ENCODE measurements around the gene FBLN2.

The FBLN2 gene

DNA sequence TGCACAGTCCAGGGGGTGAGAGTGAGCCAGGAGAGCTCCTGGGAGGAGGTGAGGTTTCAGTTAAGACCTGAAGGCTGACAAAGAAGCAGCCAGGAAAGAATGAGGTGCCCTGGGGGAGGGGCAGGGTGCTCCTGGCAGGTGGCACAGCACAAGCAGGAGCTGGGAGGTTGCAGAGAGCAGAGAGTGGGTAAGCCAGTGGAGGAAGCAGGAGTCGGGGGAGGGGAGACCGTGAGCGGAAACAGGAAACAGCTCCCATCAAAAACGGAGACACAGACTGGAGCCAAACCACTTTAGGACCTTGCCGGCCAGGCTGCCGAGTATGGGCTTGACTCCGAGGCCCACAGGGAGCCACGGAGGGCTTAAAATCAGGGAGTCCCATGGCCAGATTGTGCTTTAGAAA, 12.1 kb upstream of the FBLN2 start:
- Histone ChIP-seq H3K9me3 (ENCODE audit: control insufficient read depth, low read depth, low read length) (no peaks in the 10 kb centered on the region), H3K4me1 (ENCODE audit: control insufficient read depth, low read depth, low read length) (no peaks in the 10 kb centered on the region), H3K9ac (ENCODE audit: low read length) (no peak overlapping the region), H3K36me3 (ENCODE audit: control insufficient read depth, low read depth, low read length) (no peaks in the 10 kb centered on the region), H3K4me3 (ENCODE audit: low read length) (no peak overlapping the region), H3K27me3 (ENCODE audit: control insufficient read depth, insufficient read depth, low read length) (no peaks in the 10 kb centered on the region), H3K27ac (ENCODE audit: low read length) (no peak overlapping the region)

DNA sequence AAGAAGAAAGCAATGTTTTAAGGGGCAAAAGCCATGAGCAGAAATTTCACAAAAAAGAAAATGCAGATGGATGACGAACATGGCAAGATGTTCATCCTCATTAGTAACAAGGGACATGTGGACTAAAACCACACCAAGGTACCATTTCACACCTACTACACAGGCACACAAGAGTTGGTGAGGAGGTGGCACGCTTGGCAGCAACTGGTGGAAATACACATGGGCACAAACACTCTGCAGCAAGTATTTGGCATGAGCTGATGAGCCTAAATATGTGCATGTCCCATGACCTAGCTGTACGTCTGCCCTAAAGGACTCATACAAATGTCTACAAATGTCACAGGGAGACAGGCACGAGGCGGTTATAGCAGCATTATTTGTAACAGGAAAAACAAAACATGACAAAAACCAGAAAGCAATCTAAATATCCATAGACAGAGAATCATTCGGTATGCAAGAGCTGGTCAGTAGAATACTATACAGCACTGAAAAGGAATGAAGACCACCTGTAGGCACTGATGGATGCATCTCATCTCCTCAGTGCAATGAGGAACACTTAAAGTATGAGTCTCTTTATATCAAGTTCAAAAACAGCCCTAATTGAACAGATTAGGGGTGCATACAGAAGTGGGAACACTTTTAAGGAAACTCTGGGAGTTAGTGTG, 11.5 kb upstream of the FBLN2 start:
- H3K4me1 ChIP-seq (ENCODE audit: control insufficient read depth, low read depth, low read length): no peaks in the 10 kb centered on the region
- H3K27ac ChIP-seq (ENCODE audit: low read length): no peak overlapping the region

DNA sequence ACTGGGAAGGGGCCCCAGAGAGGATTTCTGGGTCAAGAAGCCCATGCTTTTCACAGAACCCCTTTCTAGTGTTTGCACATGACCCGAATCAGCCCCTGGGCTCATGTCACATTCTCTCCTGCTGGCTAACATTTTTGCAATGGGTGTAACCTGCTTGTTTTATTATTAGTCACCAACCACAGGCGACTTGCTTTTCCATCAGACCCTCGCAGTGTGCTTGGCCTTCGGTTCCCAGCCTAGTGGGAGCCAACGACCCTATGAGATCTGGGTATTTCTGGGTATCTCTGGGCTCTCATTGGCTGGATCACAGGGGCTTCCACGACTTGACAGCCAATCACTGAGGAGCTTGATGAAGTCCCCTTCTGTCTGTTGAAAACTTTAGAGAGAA, 11.0 kb upstream of the FBLN2 start:
- no peak overlapping the region for H3K4me3 ChIP-seq (ENCODE audit: low read length)
- no peak overlapping the region for H3K9ac ChIP-seq (ENCODE audit: low read length)
- H3K4me1 ChIP-seq (ENCODE audit: control insufficient read depth, low read depth, low read length): no peaks in the 10 kb centered on the region
- H3K27ac ChIP-seq (ENCODE audit: low read length): no peak overlapping the region
- H3K36me3 ChIP-seq (ENCODE audit: control insufficient read depth, low read depth, low read length): no peaks in the 10 kb centered on the region
- H3K9me3 ChIP-seq (ENCODE audit: control insufficient read depth, low read depth, low read length): no peaks in the 10 kb centered on the region
- no peaks in the 10 kb centered on the region for H3K27me3 ChIP-seq (ENCODE audit: control insufficient read depth, insufficient read depth, low read length)

More for the DNA sequence above, 11.5 kb upstream of the FBLN2 start:
- H3K4me3 ChIP-seq (ENCODE audit: low read length): no peak overlapping the region
- no peaks in the 10 kb centered on the region for H3K36me3 ChIP-seq (ENCODE audit: control insufficient read depth, low read depth, low read length)
- H3K9ac ChIP-seq (ENCODE audit: low read length): no peak overlapping the region
- no peaks in the 10 kb centered on the region for H3K9me3 ChIP-seq (ENCODE audit: control insufficient read depth, low read depth, low read length)
- H3K27me3 ChIP-seq (ENCODE audit: control insufficient read depth, insufficient read depth, low read length): no peaks in the 10 kb centered on the region

DNA sequence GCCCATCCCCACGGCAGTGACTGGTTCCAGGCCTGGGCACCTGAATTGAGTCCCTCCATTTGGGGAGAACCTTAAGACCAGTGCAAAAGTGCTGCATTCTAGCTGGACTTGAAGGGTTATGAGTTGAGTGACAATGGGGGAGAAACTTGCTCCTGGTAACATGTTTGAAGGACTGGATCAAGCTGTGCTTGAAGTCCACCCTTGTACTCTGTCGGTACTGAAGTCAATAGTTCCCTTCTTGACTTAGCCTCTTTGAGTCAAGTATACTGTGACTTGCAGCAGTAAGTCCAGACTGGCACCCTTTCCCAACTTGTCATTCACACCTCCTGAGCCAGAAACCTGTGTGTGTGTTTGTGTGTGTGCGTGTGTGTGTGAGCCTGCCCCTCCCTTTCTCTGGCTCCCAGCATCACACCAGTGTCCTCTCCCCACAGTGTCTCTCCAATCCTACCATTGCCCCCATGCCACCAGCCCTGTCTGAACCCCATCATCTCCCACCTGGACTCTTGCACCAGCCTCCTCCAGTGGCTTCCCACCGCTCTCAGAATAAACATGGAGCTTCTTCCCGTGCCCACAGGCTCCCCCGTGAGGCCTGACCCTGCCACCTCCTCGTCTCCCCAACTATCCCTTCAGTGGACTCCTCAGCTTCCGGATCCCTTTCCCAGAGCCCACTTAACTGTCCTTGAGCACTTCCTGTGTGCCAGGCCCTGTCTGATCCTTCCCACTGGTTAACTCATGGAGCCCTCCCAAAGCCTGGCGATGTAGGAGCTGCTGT, 10.2 kb upstream of the FBLN2 start:
- H3K4me1 ChIP-seq (ENCODE audit: control insufficient read depth, low read depth, low read length): no peaks in the 10 kb centered on the region
- H3K27me3 ChIP-seq (ENCODE audit: control insufficient read depth, insufficient read depth, low read length): no peaks in the 10 kb centered on the region
- H3K9me3 ChIP-seq (ENCODE audit: control insufficient read depth, low read depth, low read length): no peaks in the 10 kb centered on the region
- H3K27ac ChIP-seq (ENCODE audit: low read length): no peak overlapping the region
- H3K4me3 ChIP-seq (ENCODE audit: low read length): no peak overlapping the region
- H3K9ac ChIP-seq (ENCODE audit: low read length): no peak overlapping the region
- no peaks in the 10 kb centered on the region for H3K36me3 ChIP-seq (ENCODE audit: control insufficient read depth, low read depth, low read length)

DNA sequence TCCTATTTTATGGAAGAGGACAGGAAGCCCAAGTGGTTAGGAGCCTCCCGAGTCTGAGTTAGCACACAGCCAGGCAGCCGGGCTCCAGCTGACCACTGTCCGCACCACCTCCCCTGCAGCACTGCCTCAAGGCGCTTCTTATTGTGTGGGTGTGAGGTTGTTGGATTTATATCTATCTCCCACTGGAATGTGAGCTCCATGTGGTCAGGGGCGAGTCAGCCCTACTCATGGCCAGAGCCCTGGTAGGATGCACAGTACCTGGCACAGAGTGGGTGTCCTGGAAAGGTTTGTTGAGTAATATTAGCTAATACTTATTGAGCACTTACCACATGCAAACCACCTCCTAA, 9.7 kb upstream of the FBLN2 start:
- Histone ChIP-seq H3K4me1 (ENCODE audit: control insufficient read depth, low read depth, low read length) (no peaks in the 10 kb centered on the region), H3K27me3 (ENCODE audit: control insufficient read depth, insufficient read depth, low read length) (no peaks in the 10 kb centered on the region), H3K9ac (ENCODE audit: low read length) (no peak overlapping the region), H3K27ac (ENCODE audit: low read length) (no peak overlapping the region), H3K4me3 (ENCODE audit: low read length) (no peak overlapping the region), H3K36me3 (ENCODE audit: control insufficient read depth, low read depth, low read length) (no peaks in the 10 kb centered on the region), H3K9me3 (ENCODE audit: control insufficient read depth, low read depth, low read length) (no peaks in the 10 kb centered on the region)

DNA sequence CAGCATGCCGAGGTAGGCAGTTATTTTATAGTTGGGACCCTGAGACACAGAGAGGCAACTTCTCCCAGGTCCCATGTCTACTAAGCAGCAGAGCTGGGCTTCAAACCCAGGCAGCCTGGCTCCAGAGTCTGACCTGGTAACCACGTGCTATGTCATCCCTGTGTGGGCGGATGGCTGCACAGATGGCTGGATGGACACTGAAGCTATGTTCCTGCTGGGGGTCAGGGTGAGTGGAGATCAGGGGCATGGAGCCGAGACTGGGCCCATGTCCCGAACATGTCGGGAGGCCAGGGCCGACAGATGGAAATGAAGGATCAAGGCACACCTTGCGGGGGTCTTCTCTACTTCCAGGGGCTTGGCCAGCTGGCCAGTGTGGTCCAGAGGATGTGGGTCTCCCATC, 9.3 kb upstream of the FBLN2 start:
- H3K9ac ChIP-seq (ENCODE audit: low read length): no peak overlapping the region
- H3K27ac ChIP-seq (ENCODE audit: low read length): no peak overlapping the region
- no peaks in the 10 kb centered on the region for H3K4me1 ChIP-seq (ENCODE audit: control insufficient read depth, low read depth, low read length)
- no peak overlapping the region for H3K4me3 ChIP-seq (ENCODE audit: low read length)
- H3K9me3 ChIP-seq (ENCODE audit: control insufficient read depth, low read depth, low read length): no peaks in the 10 kb centered on the region
- no peaks in the 10 kb centered on the region for H3K36me3 ChIP-seq (ENCODE audit: control insufficient read depth, low read depth, low read length)
- no peaks in the 10 kb centered on the region for H3K27me3 ChIP-seq (ENCODE audit: control insufficient read depth, insufficient read depth, low read length)

DNA sequence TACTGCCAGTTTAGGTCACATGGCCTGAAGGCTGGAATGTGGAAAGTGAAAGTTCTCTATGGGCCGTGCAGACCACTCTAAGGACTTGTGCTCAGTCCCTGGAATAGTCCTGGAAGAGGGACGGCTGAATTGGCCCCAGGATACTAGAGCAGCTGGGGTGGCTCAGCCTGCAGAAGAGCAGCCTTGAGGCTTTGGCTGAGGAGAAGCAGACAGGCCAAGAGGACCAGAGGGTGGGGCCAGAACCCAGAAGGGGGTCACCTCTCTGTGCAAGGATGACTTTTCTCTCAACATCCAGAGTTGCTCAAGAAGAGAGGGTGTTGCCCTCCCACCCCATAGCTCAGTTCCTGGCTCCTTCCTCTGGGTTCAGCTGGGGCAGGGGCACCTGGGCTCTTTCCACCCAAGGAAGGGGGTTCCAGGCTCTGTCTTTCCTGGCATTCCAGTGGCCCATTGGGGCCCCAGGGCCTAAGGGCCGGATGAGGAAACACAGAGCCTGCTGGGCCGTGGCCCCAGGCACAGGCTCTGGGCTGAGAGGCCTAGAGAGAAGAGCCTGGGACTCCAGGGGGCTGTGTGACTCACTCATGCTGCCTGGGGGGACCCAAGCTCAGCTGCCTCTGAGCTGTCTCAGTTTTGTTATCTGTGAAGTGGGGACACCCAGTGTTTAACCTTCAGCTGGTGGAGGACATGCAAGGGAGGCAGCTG, 8.5 kb upstream of the FBLN2 start:
- Histone ChIP-seq H3K4me3 (ENCODE audit: low read length) (no peak overlapping the region), H3K36me3 (ENCODE audit: control insufficient read depth, low read depth, low read length) (no peaks in the 10 kb centered on the region), H3K9ac (ENCODE audit: low read length) (no peak overlapping the region), H3K4me1 (ENCODE audit: control insufficient read depth, low read depth, low read length) (no peaks in the 10 kb centered on the region), H3K27ac (ENCODE audit: low read length) (no peak overlapping the region), H3K9me3 (ENCODE audit: control insufficient read depth, low read depth, low read length) (no peaks in the 10 kb centered on the region), H3K27me3 (ENCODE audit: control insufficient read depth, insufficient read depth, low read length) (no peaks in the 10 kb centered on the region)

DNA sequence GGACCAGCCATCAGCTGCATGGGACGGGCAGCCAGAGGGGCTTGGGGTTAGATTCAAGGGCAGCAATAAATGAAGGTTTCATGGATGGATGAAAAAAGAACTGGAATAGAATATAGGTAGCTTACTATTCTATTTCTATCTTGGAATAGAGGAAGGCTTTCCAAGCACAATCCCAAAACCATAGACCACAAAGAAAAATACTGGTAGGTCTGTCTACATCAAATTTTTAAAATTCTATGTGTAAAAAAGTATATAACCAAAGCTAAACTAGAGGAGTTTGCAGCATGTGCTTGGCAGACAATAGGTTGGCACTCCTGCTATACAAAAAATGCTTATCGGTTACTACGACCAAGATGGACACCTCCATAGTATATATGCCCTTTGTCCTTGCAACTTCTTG, 7.2 kb upstream of the FBLN2 start:
- Histone ChIP-seq H3K27ac (ENCODE audit: low read length) (no peak overlapping the region), H3K9ac (ENCODE audit: low read length) (no peak overlapping the region), H3K4me3 (ENCODE audit: low read length) (no peak overlapping the region), H3K9me3 (ENCODE audit: control insufficient read depth, low read depth, low read length) (no peaks in the 10 kb centered on the region), H3K4me1 (ENCODE audit: control insufficient read depth, low read depth, low read length) (no peaks in the 10 kb centered on the region), H3K27me3 (ENCODE audit: control insufficient read depth, insufficient read depth, low read length) (no peaks in the 10 kb centered on the region), H3K36me3 (ENCODE audit: control insufficient read depth, low read depth, low read length) (no peaks in the 10 kb centered on the region)

DNA sequence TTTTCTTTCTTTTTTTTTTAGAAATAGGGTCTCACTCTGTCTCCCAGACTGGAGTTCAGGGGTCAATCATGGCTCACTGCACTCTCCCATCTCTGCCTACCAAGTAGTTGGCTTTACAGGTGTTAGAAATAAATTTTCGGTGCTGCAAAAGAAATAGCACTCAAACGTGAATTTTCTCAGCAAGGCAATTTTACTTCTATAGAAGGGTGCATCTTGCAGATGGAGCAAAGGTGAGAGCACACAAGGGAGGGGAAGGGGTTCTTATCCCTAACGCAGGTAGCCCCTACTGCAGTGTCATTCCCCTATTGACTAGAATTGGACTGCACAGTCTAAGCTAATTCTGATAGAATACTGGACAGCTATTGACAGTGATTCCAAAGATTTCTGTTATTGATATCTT, 6.8 kb upstream of the FBLN2 start:
- Histone ChIP-seq H3K9ac (ENCODE audit: low read length) (no peak overlapping the region), H3K27me3 (ENCODE audit: control insufficient read depth, insufficient read depth, low read length) (no peaks in the 10 kb centered on the region), H3K4me3 (ENCODE audit: low read length) (no peak overlapping the region), H3K9me3 (ENCODE audit: control insufficient read depth, low read depth, low read length) (no peaks in the 10 kb centered on the region), H3K4me1 (ENCODE audit: control insufficient read depth, low read depth, low read length) (no peaks in the 10 kb centered on the region), H3K36me3 (ENCODE audit: control insufficient read depth, low read depth, low read length) (no peaks in the 10 kb centered on the region), H3K27ac (ENCODE audit: low read length) (no peak overlapping the region)

DNA sequence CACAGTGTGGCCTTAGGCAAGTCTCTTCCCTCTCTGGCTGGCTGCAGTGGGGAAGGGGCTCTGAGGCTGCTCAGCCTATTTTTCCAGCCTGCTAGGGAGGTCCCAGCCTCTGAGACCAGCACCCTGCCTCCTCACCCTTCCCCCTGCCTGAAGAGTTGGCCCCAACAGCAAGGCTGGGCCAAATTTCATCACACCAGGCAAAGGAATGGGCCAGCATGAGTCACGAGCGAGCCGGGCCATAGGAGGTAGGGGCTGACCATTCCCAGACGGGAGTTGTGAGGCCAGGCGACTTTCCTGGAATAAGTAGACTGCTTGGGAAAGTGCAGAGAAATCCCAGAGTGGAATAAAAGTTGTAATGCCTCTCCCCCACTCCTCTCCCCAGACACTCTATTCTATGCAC, 5.7 kb upstream of the FBLN2 start:
- Histone ChIP-seq H3K9ac (ENCODE audit: low read length) (no peak overlapping the region), H3K36me3 (ENCODE audit: control insufficient read depth, low read depth, low read length) (no peaks in the 10 kb centered on the region), H3K27ac (ENCODE audit: low read length) (no peak overlapping the region), H3K27me3 (ENCODE audit: control insufficient read depth, insufficient read depth, low read length) (peaks cover 2% of the 10 kb centered on the region), H3K4me1 (ENCODE audit: control insufficient read depth, low read depth, low read length) (no peaks in the 10 kb centered on the region), H3K4me3 (ENCODE audit: low read length) (no peak overlapping the region), H3K9me3 (ENCODE audit: control insufficient read depth, low read depth, low read length) (no peaks in the 10 kb centered on the region)

DNA sequence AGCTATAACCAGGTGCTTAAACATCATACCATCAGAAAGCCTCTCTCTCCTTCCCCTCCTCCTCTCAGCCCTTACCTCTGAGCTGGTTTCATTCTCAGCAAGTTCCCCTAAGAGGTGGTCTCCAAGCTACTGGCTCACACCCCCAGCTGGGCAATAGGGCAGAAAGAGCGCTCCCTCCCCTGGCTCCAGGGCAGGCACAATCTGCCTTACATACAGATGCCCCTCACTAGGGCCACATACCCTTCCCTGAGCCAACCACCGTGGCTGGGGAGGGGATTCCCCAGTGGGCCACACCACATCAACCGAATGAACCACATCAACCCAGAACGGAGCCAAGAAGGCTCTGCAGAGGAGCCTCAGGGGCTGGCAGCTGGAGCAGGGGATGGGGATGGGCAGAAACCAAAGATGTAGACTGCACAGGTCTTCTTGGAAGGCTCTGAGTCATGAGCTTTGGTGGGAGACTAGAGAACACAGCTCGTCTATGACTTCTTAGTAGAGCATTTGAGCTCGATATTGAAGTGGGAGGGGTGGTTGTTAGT, 4.6 kb upstream of the FBLN2 start:
- no peak overlapping the region for H3K9ac ChIP-seq (ENCODE audit: low read length)
- no peaks in the 10 kb centered on the region for H3K4me1 ChIP-seq (ENCODE audit: control insufficient read depth, low read depth, low read length)
- no peak overlapping the region for H3K4me3 ChIP-seq (ENCODE audit: low read length)
- H3K9me3 ChIP-seq (ENCODE audit: control insufficient read depth, low read depth, low read length): no peaks in the 10 kb centered on the region
- no peak overlapping the region for H3K27ac ChIP-seq (ENCODE audit: low read length)
- no peaks in the 10 kb centered on the region for H3K36me3 ChIP-seq (ENCODE audit: control insufficient read depth, low read depth, low read length)
- H3K27me3 ChIP-seq (ENCODE audit: control insufficient read depth, insufficient read depth, low read length): peaks cover 10% of the 10 kb centered on the region
